PFSK-1 (cell line): ENCODE measurements around the gene HSD17B12.

Source experiments
- FOXP2 ChIP-seq: optimal IDR thresholded peaks from 2 replicates; pipeline ENCODE3; 2011; ENCODE audit warnings: borderline replicate concordance, control low read depth, inconsistent platforms; ENCODE audit not compliant: insufficient read depth; ENCODE audit errors: extremely low read length, extremely low read depth
- POLR2AphosphoS5 ChIP-seq: IDR thresholded peaks from 2 replicates; pipeline ENCODE4 v1.6.1; 2012; ENCODE audit warnings: low read depth, mild to moderate bottlenecking, control low read depth, low read length, moderate library complexity
- SIN3A ChIP-seq: IDR thresholded peaks from 2 replicates; pipeline ENCODE4 v1.6.1; 2012; ENCODE audit warnings: mild to moderate bottlenecking, low read length, moderate library complexity, borderline replicate concordance; ENCODE audit not compliant: insufficient read depth
- TAF1 ChIP-seq: IDR thresholded peaks from 2 replicates; pipeline ENCODE4 v1.6.1; 2012; ENCODE audit warnings: low read length, control low read depth, borderline replicate concordance; ENCODE audit not compliant: insufficient read depth
- TF ChIP-seq, protein P1 (sequence below), 2 experiments: IDR thresholded peaks; 2 replicates each; pipeline versions ENCODE4 v1.6.1 to v1.8.0; 2011 to 2012; ENCODE audit warnings: low read depth in 2 of 2, low read length in 2 of 2, control low read depth in 1 of 2, inconsistent platforms in 1 of 2, mild to moderate bottlenecking in 1 of 2, moderate library complexity in 1 of 2; ENCODE audit not compliant: insufficient read depth in 1 of 2

Gene HSD17B12

DNA sequence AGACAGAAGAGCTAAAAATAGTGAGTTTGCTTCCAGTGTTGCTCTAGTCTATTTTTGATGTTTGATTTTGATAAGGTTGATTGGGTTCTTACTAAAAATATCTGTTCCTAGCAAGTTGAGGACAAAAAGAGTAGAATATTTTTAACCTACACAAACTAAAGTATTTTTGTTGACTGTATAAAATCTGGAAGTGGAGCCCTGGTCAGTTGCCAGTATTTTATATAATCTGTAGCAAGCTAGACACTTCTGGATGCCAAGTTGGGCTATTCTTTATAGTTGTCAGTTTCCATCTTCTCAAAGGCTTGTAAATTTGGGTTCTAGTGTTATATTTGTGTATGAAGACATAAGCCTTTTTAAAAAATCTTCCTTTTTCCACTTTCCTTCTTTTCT lies 56.7 kb downstream of the HSD17B12 start:
- TF ChIP-seq, protein P1, sequence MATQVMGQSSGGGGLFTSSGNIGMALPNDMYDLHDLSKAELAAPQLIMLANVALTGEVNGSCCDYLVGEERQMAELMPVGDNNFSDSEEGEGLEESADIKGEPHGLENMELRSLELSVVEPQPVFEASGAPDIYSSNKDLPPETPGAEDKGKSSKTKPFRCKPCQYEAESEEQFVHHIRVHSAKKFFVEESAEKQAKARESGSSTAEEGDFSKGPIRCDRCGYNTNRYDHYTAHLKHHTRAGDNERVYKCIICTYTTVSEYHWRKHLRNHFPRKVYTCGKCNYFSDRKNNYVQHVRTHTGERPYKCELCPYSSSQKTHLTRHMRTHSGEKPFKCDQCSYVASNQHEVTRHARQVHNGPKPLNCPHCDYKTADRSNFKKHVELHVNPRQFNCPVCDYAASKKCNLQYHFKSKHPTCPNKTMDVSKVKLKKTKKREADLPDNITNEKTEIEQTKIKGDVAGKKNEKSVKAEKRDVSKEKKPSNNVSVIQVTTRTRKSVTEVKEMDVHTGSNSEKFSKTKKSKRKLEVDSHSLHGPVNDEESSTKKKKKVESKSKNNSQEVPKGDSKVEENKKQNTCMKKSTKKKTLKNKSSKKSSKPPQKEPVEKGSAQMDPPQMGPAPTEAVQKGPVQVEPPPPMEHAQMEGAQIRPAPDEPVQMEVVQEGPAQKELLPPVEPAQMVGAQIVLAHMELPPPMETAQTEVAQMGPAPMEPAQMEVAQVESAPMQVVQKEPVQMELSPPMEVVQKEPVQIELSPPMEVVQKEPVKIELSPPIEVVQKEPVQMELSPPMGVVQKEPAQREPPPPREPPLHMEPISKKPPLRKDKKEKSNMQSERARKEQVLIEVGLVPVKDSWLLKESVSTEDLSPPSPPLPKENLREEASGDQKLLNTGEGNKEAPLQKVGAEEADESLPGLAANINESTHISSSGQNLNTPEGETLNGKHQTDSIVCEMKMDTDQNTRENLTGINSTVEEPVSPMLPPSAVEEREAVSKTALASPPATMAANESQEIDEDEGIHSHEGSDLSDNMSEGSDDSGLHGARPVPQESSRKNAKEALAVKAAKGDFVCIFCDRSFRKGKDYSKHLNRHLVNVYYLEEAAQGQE (IDR thresholded peaks at IDR 0.05; ENCODE audit: insufficient read depth in 1 of 2, low read depth in 2 of 2, low read length in 2 of 2), result no peak
- TF ChIP-seq TAF1, result no peak
- TF ChIP-seq SIN3A, result no peak
- TF ChIP-seq POLR2AphosphoS5, result no peak
- TF ChIP-seq FOXP2, result no peak

DNA sequence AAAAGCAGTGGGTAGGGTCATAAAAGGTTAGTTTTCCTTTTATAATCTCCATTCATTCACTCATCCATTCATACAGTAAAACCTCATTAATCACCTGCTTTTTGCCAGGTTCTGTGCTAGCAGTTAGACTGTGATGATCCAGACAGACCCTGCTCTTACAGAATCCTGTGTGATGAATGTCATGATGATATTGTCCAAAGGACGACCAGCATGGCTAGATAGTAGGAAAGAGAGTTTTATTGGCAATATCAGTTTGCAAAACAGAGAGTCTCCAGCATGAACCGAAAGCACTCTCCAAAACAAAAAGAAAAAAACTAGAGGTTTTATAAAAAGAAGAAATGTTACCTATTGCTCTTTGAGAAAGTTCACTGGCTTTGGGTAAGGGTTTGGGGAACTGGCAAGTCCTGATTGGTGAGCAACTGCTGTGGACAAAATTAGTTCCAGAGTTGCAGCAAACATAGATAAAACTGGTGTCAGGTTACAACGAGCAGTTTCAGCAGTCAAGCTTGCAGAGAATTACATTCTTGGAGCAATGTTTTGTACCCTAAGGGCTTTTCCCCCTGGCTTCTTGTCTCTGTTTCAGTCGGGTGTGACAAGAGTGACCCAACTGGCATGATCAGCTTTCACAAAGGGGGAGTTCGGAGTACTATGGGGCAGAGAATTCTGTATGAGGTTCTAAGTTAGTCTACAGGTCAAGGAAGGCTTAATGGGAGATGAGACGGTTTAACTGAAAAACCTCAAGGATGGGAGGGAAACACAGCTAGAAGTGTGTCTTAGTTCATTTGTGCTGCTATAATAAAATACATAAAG lies 58.3 kb downstream of the HSD17B12 start:
- TF ChIP-seq TAF1, result no peak
- no peak for TF ChIP-seq POLR2AphosphoS5

DNA sequence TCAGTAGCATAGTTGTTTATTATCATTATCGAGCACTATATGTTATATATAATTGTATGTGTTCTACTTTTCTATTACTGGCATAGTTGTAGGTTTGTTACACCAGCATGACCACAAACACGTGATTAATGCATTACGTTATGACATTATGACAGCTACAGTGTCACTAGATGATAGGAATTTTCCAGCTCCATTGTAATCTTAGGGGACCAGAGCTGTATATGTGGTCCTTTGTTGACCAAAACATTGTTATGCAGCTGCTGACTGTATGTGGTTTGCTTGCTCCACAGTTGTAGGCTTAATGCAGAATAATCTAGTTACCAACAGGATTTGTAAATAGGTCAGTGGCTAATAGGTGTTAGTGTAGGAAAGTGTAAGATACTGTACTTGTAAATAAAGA lies 66.1 kb downstream of the HSD17B12 start:
- TF ChIP-seq TAF1 (no peak), SIN3A (no peak), POLR2AphosphoS5 (no peak), FOXP2 (no peak)
- TF ChIP-seq, protein P1 (IDR thresholded peaks at IDR 0.05; ENCODE audit: insufficient read depth in 1 of 2, low read depth in 2 of 2, low read length in 2 of 2), result no peak

DNA sequence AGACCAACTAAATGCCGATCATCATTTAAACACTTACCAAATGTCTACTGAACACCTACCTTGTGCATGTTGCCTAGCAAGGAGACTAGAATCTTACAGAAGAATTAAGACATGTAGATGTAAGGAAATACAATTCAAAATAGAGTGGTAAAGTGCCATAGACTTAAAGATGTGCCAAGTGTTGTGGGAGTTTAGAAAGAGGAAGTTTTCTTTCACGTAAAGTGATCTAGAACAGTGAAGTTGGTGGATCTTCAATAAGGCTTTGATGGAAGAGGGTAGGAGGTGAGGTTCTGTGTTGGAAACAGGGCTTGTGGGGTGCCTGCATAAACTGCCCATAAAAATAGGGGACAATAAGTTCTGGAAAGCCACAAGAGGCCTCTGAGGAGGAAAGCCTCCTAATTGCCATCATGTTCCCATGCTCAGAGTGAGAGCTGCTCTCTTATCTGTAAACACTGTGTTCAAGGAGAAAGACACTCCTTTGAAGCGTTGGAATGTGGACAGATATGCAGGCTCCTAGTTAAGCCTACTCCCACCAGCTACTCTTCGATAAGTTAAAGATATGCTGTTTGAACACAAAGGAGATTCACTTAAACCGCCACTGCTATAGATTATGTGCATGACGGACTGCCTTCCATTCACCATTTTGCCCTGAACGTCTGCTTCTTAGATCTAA lies 66.7 kb downstream of the HSD17B12 start:
- TF ChIP-seq FOXP2, result no peak
- no peak for TF ChIP-seq TAF1
- no peak for TF ChIP-seq POLR2AphosphoS5
- TF ChIP-seq SIN3A, result no peak
- TF ChIP-seq, protein P1 (IDR thresholded peaks at IDR 0.05; ENCODE audit: insufficient read depth in 1 of 2, low read depth in 2 of 2, low read length in 2 of 2), result no peak

DNA sequence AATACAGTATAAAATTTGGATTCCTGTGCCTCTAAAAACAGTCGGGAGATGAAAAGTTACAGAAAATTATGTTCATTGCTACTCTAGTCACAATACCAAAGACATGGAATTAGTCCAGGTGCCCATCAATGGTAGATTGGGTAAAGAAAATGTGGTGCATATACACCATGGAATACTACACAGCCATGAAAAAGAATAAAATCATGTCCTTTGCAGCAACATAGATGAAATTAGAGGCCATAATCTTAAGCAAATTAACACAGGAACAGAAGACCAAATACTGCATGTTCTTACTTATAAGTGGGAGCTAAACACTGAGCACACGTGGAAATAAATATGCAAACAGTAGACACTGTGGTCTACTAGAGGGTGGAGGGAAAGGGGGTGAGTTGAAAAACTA lies 67.6 kb downstream of the HSD17B12 start:
- no peak for TF ChIP-seq FOXP2
- no peak for TF ChIP-seq POLR2AphosphoS5

DNA sequence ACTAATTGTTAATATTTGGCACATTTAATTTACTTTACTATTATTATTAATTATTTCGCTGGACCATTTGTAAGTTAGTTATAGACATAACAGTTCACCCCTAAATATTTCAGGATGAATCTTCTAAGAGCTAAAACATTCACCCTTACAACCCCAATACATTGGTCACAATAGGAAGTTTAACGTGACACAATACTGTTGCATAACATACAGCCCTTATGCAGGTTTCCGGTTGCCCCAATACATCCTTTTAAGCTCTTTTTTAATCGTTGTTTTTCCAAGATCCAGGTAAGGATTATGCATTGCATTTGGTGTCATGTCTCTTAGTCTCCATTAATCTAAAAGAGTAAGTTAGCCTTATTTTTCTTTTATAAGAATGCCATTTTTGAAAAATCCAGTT lies 71.2 kb downstream of the HSD17B12 start:
- TF ChIP-seq, protein P1 (IDR thresholded peaks at IDR 0.05; ENCODE audit: insufficient read depth in 1 of 2, low read depth in 2 of 2, low read length in 2 of 2), result no peak
- no peak for TF ChIP-seq FOXP2
